Cardiac fibroblast (primary cell): ENCODE measurements around the gene ERP27.

Experiments used
- DNase-seq, 2 donors: peaks; one replicate each; pipeline versions ENCODE4 v3.0.0 to v3.0.0-alpha.2; 2010; ENCODE audit warnings: low read depth in 2 of 2
- H3K4me3 ChIP-seq, 2 donors: replicated peaks in 1 of 2; 1 replicate in 1 of 2; 2 replicates in 1 of 2; pipeline ENCODE4 v1.5.1; 2011; ENCODE audit warnings: low read depth in 2 of 2, low read length in 2 of 2, mild to moderate bottlenecking in 2 of 2, moderate library complexity in 1 of 2
- CTCF ChIP-seq: IDR thresholded peaks from one replicate; pipeline ENCODE4 v1.5.1; 2011; ENCODE audit warnings: low read depth, mild to moderate bottlenecking, low read length, inconsistent platforms

Gene ERP27

DNA sequence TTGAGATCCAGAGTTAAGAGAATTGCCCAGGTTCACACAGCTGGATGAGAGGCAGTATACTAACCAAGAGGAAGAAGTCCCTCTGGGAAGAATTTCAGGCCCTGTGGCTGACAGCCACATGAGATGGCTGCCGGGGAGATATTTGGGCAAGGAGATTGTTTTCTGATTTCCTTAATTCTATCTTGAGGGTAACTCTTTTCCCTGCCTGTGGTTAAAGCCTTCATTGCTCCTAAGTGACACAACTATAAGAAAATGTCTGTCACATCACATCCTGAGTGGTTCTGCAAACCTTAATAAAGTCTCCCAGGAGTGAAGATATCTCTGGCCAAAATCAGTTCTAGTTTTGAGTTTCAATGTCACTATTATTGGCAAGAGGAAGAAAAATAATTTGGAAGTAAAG is 13.5 kb upstream of the ERP27 start:
- H3K4me3 ChIP-seq, result no peak overlapping the region
- no peak for DNase-seq

DNA sequence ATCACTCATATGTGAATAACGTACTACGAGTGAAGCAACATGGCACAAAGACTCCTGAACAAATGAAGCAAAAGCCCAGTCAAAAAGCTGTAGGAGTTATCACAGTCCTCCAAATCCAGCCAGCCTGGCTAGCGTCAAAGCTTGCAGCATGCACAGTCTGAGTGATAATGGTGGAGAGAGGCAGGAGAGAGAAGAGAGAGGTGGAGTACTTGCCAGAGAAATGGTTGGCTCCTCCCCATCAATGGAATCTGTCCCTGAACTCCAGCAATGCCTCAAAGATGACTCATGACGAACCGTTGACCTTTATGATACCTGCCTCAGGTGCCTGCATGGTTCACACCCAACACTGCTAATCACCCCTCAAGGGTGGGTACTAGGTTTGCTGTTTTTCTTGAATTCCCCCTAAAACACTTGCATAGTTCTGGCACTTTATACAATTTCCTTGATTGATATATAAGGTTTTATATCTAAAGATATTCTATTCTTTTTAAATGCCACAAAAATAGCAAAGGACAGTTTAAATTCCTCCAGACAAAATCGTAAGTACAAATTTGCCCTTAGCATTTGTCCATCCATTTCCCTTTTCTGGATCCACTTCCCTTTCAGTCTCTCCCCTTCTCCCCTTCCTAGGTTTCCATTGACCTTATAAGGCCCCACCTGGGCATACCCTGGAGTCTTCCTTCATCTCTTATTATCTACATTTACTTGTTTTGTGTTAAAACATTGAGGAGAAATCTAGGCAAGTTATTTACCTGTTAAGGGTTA is 12.8 kb upstream of the ERP27 start:
- no peak overlapping the region for H3K4me3 ChIP-seq
- peak; percentile 44 to 63 for DNase-seq
- no peak for TF ChIP-seq CTCF

More for the DNA sequence above, 13.5 kb upstream of the ERP27 start:
- no peak for TF ChIP-seq CTCF

DNA sequence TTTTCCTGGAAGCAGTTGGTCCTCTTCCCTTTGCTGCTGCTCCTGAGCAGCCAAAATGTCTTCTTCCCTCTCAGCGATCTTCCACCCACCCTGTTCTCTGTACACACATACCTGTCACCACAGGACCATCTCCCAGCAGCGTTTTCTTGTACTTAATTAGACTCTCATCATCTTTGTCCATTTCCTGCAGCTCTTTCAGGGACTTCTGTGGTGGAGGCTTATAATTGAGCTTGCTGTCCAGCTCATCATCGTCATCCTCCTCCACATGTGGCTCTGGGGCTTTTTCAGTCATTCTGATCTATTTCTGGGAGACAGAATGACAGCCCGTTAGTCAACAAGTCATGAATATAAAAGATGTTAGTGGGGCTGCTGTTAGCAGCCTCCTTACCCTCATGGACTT is 12.1 kb upstream of the ERP27 start:
- H3K4me3 ChIP-seq, result no peak overlapping the region
- DNase-seq, result no peak
- TF ChIP-seq CTCF, result no peak

DNA sequence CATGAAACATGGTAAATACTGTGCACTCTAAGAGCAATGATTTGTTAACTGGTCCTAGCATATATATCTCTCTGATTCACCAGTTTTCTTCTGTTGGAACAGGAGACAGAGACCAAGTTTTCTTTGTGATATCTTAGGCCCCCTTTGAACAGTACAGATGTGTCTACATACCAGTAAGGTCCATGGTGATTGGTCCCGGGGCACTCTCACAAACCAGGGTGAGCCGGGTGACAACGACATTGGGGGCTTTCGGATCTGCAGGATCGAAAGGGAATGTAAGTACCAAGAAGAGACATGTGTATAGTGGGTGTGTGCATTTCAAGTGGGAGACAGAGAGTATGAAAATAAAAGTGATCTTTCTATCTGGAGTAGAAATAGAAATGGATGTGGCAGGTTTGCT is 11.3 kb upstream of the ERP27 start:
- H3K4me3 ChIP-seq, result no peak overlapping the region
- no peak for DNase-seq
- TF ChIP-seq CTCF, result no peak

GRCh38 chr12:14948672-14949071 is 10.3 kb upstream of the ERP27 start:
- no peak overlapping the region for H3K4me3 ChIP-seq
- peak; percentile 94 to 95 for DNase-seq
- no peak for TF ChIP-seq CTCF

GRCh38 chr12:14946861-14947260 is 8.5 kb upstream of the ERP27 start:
- no peak overlapping the region for H3K4me3 ChIP-seq
- no peak for TF ChIP-seq CTCF

DNA sequence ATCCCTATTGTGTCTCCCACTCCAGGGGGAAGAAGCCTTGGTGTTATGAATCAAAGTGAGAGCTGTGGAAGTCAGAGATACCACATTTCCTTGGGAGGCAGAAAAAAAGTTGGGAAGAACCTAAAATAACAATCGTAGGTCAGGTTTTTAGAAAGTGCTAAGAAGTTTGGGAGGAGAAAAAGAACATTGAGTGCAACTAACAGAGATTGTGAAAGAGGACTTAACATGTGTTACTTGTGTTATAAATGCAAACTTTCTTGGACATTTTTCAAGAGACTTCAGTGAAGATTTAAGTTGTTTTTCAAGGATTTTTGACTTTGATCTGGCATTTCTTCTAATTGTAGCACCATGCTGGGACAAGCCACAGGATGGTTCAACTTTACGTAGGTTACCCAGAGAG is 7.8 kb upstream of the ERP27 start:
- no peak overlapping the region for H3K4me3 ChIP-seq
- peak in 1 of 2 donors; percentile 50 for DNase-seq
- no peak for TF ChIP-seq CTCF

More at GRCh38 chr12:14946861-14947260, 8.5 kb upstream of the ERP27 start:
- peak in 1 of 2 donors; percentile 37 for DNase-seq
